ENCODE results near the gene WBP1L. TPM values are rescaled to one million over a fixed set of nuclear protein-coding genes. Genes with fewer than 3 reads are reported as not detected.
A peak's percentile ranks its signal among the peaks of the same experiment; 100 is the strongest.

Gene WBP1L
- polyA plus RNA-seq, 3 donors: 24.8 to 43.0 (median 38.3) TPM

GRCh38 chr10:102729029-102730026 is 14.4 kb upstream of the WBP1L start:
- TF ChIP-seq CTCF (IDR thresholded peaks at IDR 0.05): peak; percentile 88
- Histone ChIP-seq H3K4me1 (ENCODE audit: control insufficient read depth in 1 of 2, insufficient read depth in 2 of 2, low read length in 2 of 2) (no peaks in the 10 kb centered on the region), H3K4me2 (replicated peaks; ENCODE audit: extremely low read depth, low read length, poor library complexity, severe bottlenecking) (no peak overlapping the region), H3K36me3 (replicated peaks in 1 of 2; ENCODE audit: control insufficient read depth in 1 of 2, insufficient read depth in 2 of 2, low read length in 2 of 2) (no peaks in the 10 kb centered on the region), H3K79me2 (ENCODE audit: insufficient read depth, low read length) (no peaks in the 10 kb centered on the region), H4K20me1 (ENCODE audit: insufficient read depth, low read length) (no peaks in the 10 kb centered on the region), H3K9me3 (replicated peaks in 1 of 2; ENCODE audit: control insufficient read depth in 1 of 2, insufficient read depth in 1 of 2, low read length in 2 of 2) (no peaks in the 10 kb centered on the region), H3K4me3 (replicated peaks in 1 of 3; ENCODE audit: low read depth in 2 of 3, low read length in 3 of 3) (no peak overlapping the region), H3K9ac (ENCODE audit: insufficient read depth, low read length, poor library complexity, severe bottlenecking) (no peak overlapping the region), H3K27ac (ENCODE audit: low read depth in 1 of 2, low read length in 2 of 2) (peak overlapping the region in 1 of 2 donors; percentile 31), H2AFZ (ENCODE audit: insufficient read depth, low read depth, low read length, poor library complexity, severe bottlenecking) (peak overlapping the region; percentile 37), H3K27me3 (ENCODE audit: control insufficient read depth in 2 of 2, insufficient read depth in 2 of 2, low read length in 2 of 2) (no peaks in the 10 kb centered on the region)
- peak overlapping the region in 3 of 7 donors; percentile 22 to 60 (median 24) for H3K27ac Mint-ChIP-seq
- peaks cover 0 to 1% (median 0%) of the 10 kb centered on the region in 7 donors for H3K9me3 Mint-ChIP-seq
- peaks cover 22 to 37% of the 10 kb centered on the region in 2 donors for H3K36me3 Mint-ChIP-seq
- peaks cover 0 to 2% (median 2%) of the 10 kb centered on the region in 3 donors for H3K27me3 Mint-ChIP-seq (ENCODE audit: low read depth in 3 of 3)
- DNase-seq: peak; percentile 72 to 81 (median 79)
- peak overlapping the region in 1 of 2 donors; percentile 45 for H3K4me3 Mint-ChIP-seq
- intact Hi-C loops (cut with micrococcal nuclease): loop anchor here (1.0 to 2.0 kb wide), 2 partner anchors 171 to 172 kb away; no protein-coding TSS in a partner anchor
- WGBS (ENCODE audit: insufficient coverage): 45% methylated on average over 18 of the region's 30 CpGs
- peaks cover 20% of the 10 kb centered on the region for H3K4me1 Mint-ChIP-seq

- H3K4me3 Mint-ChIP-seq: no peak overlapping the region
- no peak overlapping the region for H3K27ac Mint-ChIP-seq
- no peak overlapping the region for H3K27ac ChIP-seq (ENCODE audit: low read depth in 1 of 2, low read length in 2 of 2)
Measured at GRCh38 chr10:102731222-102731800, 12.4 kb upstream of the WBP1L start.

More at GRCh38 chr10:102731222-102731800, 12.4 kb upstream of the WBP1L start:
- Histone ChIP-seq H4K20me1 (ENCODE audit: insufficient read depth, low read length) (no peaks in the 10 kb centered on the region), H3K9me3 (replicated peaks in 1 of 2; ENCODE audit: control insufficient read depth in 1 of 2, insufficient read depth in 1 of 2, low read length in 2 of 2) (no peaks in the 10 kb centered on the region), H3K79me2 (ENCODE audit: insufficient read depth, low read length) (no peaks in the 10 kb centered on the region), H3K9ac (ENCODE audit: insufficient read depth, low read length, poor library complexity, severe bottlenecking) (no peak overlapping the region), H3K4me2 (replicated peaks; ENCODE audit: extremely low read depth, low read length, poor library complexity, severe bottlenecking) (no peak overlapping the region), H3K36me3 (replicated peaks in 1 of 2; ENCODE audit: control insufficient read depth in 1 of 2, insufficient read depth in 2 of 2, low read length in 2 of 2) (no peaks in the 10 kb centered on the region), H2AFZ (ENCODE audit: insufficient read depth, low read depth, low read length, poor library complexity, severe bottlenecking) (no peak overlapping the region), H3K4me1 (ENCODE audit: control insufficient read depth in 1 of 2, insufficient read depth in 2 of 2, low read length in 2 of 2) (no peaks in the 10 kb centered on the region), H3K27me3 (ENCODE audit: control insufficient read depth in 2 of 2, insufficient read depth in 2 of 2, low read length in 2 of 2) (no peaks in the 10 kb centered on the region), H3K4me3 (replicated peaks in 1 of 3; ENCODE audit: low read depth in 2 of 3, low read length in 3 of 3) (no peak overlapping the region)
- peaks cover 17% of the 10 kb centered on the region for H3K4me1 Mint-ChIP-seq
- 100% methylated on average over 2 of the region's 5 CpGs for WGBS (ENCODE audit: insufficient coverage)
- no peak for TF ChIP-seq CTCF (IDR thresholded peaks at IDR 0.05)
- no peak for DNase-seq
- peaks cover 0 to 4% (median 2%) of the 10 kb centered on the region in 3 donors for H3K27me3 Mint-ChIP-seq (ENCODE audit: low read depth in 3 of 3)
- intact Hi-C loops (cut with micrococcal nuclease): no loop called here
- H3K36me3 Mint-ChIP-seq: peaks cover 22 to 36% of the 10 kb centered on the region in 2 donors
- H3K9me3 Mint-ChIP-seq: no peaks in the 10 kb centered on the region

All from CD14-positive monocyte (primary cell).